DMS153 treated with DMSO at 0.1 percent for 48 hours (cell line): ENCODE measurements around the gene TMEM187.

Source experiments
- DNase-seq: peaks from one replicate; lab custom pipeline; 2025; ENCODE audit not compliant: unreplicated experiment; lab: John Stamatoyannopoulos, UW

TMEM187 gene

GRCh38 chrX:153953892-153954557 lies 18.5 kb upstream of the TMEM187 start:
- DNase-seq = no peak

- DNase-seq = no peak
Measured at GRCh38 chrX:153954558-153955227, 17.9 kb upstream of the TMEM187 start.

- DNase-seq = no peak
Measured at GRCh38 chrX:153955228-153955732, 17.3 kb upstream of the TMEM187 start.

GRCh38 chrX:153956044-153956907 lies 16.3 kb upstream of the TMEM187 start:
- no peak for DNase-seq

GRCh38 chrX:153957224-153957623 lies 15.3 kb upstream of the TMEM187 start:
- DNase-seq = no peak

GRCh38 chrX:153958605-153959004 lies 13.9 kb upstream of the TMEM187 start:
- DNase-seq = no peak

- no peak for DNase-seq
Measured at GRCh38 chrX:153959649-153960048, 12.9 kb upstream of the TMEM187 start.

GRCh38 chrX:153960077-153960476 lies 12.5 kb upstream of the TMEM187 start:
- no peak for DNase-seq

GRCh38 chrX:153960786-153961185 lies 11.8 kb upstream of the TMEM187 start:
- no peak for DNase-seq

- DNase-seq = no peak
Measured at GRCh38 chrX:153961292-153961691, 11.3 kb upstream of the TMEM187 start.

GRCh38 chrX:153963546-153963945 lies 9.0 kb upstream of the TMEM187 start:
- DNase-seq = no peak

- DNase-seq = no peak
Measured at GRCh38 chrX:153964105-153964504, 8.4 kb upstream of the TMEM187 start.

GRCh38 chrX:153965406-153965805 lies 7.1 kb upstream of the TMEM187 start:
- DNase-seq = no peak

- no peak for DNase-seq
Measured at GRCh38 chrX:153966283-153966688, 6.3 kb upstream of the TMEM187 start.

- no peak for DNase-seq
Measured at GRCh38 chrX:153966841-153967535, 5.6 kb upstream of the TMEM187 start.

- DNase-seq = no peak
Measured at GRCh38 chrX:153967536-153968224, 4.9 kb upstream of the TMEM187 start.

GRCh38 chrX:153968255-153968654 lies 4.3 kb upstream of the TMEM187 start:
- DNase-seq = no peak

GRCh38 chrX:153968754-153969124 lies 3.8 kb upstream of the TMEM187 start:
- no peak for DNase-seq

GRCh38 chrX:153969125-153969903 lies 3.2 kb upstream of the TMEM187 start:
- DNase-seq = no peak

GRCh38 chrX:153969904-153970356 lies 2.6 kb upstream of the TMEM187 start:
- DNase-seq = no peak
